IMR-90 (cell line): ENCODE data around the gene NAV2. TPM values are rescaled to one million over a fixed set of nuclear protein-coding genes. Genes with fewer than 3 reads are reported as not detected.

Source experiments
- ATAC-seq: fragments of 200-7000 bp; cut with Tn5 transposase; 2 replicates; pipeline ENCODE4 v1.9.1; 2020; ENCODE audit warnings: low read depth, mild to moderate bottlenecking, moderate library complexity
- BruUV-seq: library from RNA; stranded (reverse); fragments of 400-500 nt; replicated peaks from 2 replicates; lab custom pipeline; 2021; lab: Mats Ljungman, UMichigan
- CTCF ChIA-PET: fragments of 300-600 bp; formaldehyde crosslinking; extraction: SDS; loops from one replicate; lab custom pipeline; 2021; ENCODE audit warnings: antibody characterized with exemption; lab: Yijun Ruan, JAX
- POLR2A ChIA-PET: fragments of 300-600 bp; sonication (Branson Sonifier 250); formaldehyde crosslinking; loops from one replicate; lab custom pipeline; 2022; ENCODE audit warnings: antibody characterized with exemption; ENCODE audit not compliant: unreplicated experiment; lab: Charles Lee
- DNase-seq: peaks from one replicate; pipeline ENCODE4 v3.0.0; 2013
- H2AFZ ChIP-seq: replicated peaks from 2 replicates; pipeline ENCODE3; 2013; ENCODE audit warnings: low read length, mild to moderate bottlenecking; ENCODE audit not compliant: poor library complexity
- H2AK5ac ChIP-seq: 2 replicates; pipeline ENCODE4 v1.6.1; 2013; ENCODE audit warnings: low read depth, low read length, inconsistent platforms
- H2AK9ac ChIP-seq: replicated peaks from 2 replicates; pipeline ENCODE3; 2013; ENCODE audit warnings: mild to moderate bottlenecking, low read depth, low read length, moderate library complexity; ENCODE audit not compliant: poor library complexity
- H2BK120ac ChIP-seq: 2 replicates; pipeline ENCODE4 v1.6.1; 2013; ENCODE audit warnings: low read depth, low read length, inconsistent platforms
- H2BK15ac ChIP-seq: 3 replicates; pipeline ENCODE4 v1.6.1; 2013; ENCODE audit warnings: low read depth, low read length, inconsistent platforms
- H2BK20ac ChIP-seq: 2 replicates; pipeline ENCODE4 v1.6.1; 2013; ENCODE audit warnings: low read depth, mild to moderate bottlenecking, inconsistent platforms, low read length, moderate library complexity
- H2BK5ac ChIP-seq: 2 replicates; pipeline ENCODE4 v1.6.1; 2013; ENCODE audit warnings: mild to moderate bottlenecking, low read depth, low read length, inconsistent platforms; ENCODE audit not compliant: poor library complexity, severe bottlenecking
- H3K14ac ChIP-seq: replicated peaks from 2 replicates; pipeline ENCODE4 v1.6.1; 2013; ENCODE audit warnings: low read depth, low read length, inconsistent platforms
- H3K18ac ChIP-seq: 2 replicates; pipeline ENCODE4 v1.6.1; 2013; ENCODE audit warnings: low read depth, low read length, control low read depth
- H3K23ac ChIP-seq: 2 replicates; pipeline ENCODE4 v1.6.1; 2013; ENCODE audit warnings: low read depth, low read length, inconsistent platforms
- H3K27ac ChIP-seq: 2 replicates; pipeline ENCODE4 v1.5.1; 2013; ENCODE audit warnings: mild to moderate bottlenecking, control low read depth, low read length; ENCODE audit not compliant: insufficient read depth
- H3K27me3 ChIP-seq: 2 replicates; pipeline ENCODE4 v1.6.1; 2013; ENCODE audit warnings: low read length; ENCODE audit not compliant: control insufficient read depth, insufficient read depth
- H3K36me3 ChIP-seq: 2 replicates; pipeline ENCODE4 v1.6.1; 2013; ENCODE audit warnings: low read length, mixed read lengths; ENCODE audit not compliant: control insufficient read depth, insufficient read depth
- H3K4ac ChIP-seq: 2 replicates; pipeline ENCODE4 v1.6.1; 2013; ENCODE audit warnings: low read depth, low read length, inconsistent platforms
- H3K4me1 ChIP-seq: 2 replicates; pipeline ENCODE4 v1.6.1; 2013; ENCODE audit warnings: low read length, mixed read lengths; ENCODE audit not compliant: control insufficient read depth, insufficient read depth
- H3K4me2 ChIP-seq: 2 replicates; pipeline ENCODE4 v1.6.1; 2013; ENCODE audit warnings: low read depth, mild to moderate bottlenecking, control low read depth, low read length, moderate library complexity
- H3K4me3 ChIP-seq: 2 replicates; pipeline ENCODE4 v1.5.1; 2013; ENCODE audit warnings: low read depth, mild to moderate bottlenecking, control low read depth, low read length, moderate library complexity; ENCODE audit not compliant: insufficient read depth
- H3K56ac ChIP-seq: 2 replicates; pipeline ENCODE4 v1.6.1; 2013; ENCODE audit warnings: low read length, inconsistent platforms; ENCODE audit not compliant: insufficient read depth; ENCODE audit errors: extremely low read depth
- H3K79me1 ChIP-seq, 2 experiments: 2 replicates each; pipeline ENCODE4 v1.6.1; 2013; ENCODE audit warnings: low read length in 2 of 2, inconsistent platforms in 1 of 2, low read depth in 1 of 2
- H3K9ac ChIP-seq: 2 replicates; pipeline ENCODE4 v1.6.1; 2013; ENCODE audit warnings: low read depth, low read length, control low read depth
- H3K9me1 ChIP-seq: 2 replicates; pipeline ENCODE4 v1.6.1; 2013; ENCODE audit warnings: low read length, inconsistent platforms; ENCODE audit not compliant: insufficient read depth
- H3K9me3 ChIP-seq: 2 replicates; pipeline ENCODE4 v1.6.1; 2013; ENCODE audit warnings: low read length; ENCODE audit not compliant: control insufficient read depth, insufficient read depth
- H4K20me1 ChIP-seq: 2 replicates; pipeline ENCODE4 v1.6.1; 2013; ENCODE audit warnings: low read length, inconsistent platforms; ENCODE audit not compliant: insufficient read depth
- H4K5ac ChIP-seq: 2 replicates; pipeline ENCODE4 v1.6.1; 2013; ENCODE audit warnings: mild to moderate bottlenecking, low read depth, low read length, control low read depth
- H4K8ac ChIP-seq, 2 experiments: 2 replicates each; pipeline ENCODE4 v1.6.1; 2013; ENCODE audit warnings: low read depth in 2 of 2, low read length in 2 of 2, control low read depth in 1 of 2, inconsistent platforms in 1 of 2
- H4K91ac ChIP-seq: 2 replicates; pipeline ENCODE4 v1.6.1; 2013; ENCODE audit warnings: low read depth, low read length, inconsistent platforms; ENCODE audit not compliant: insufficient read depth
- BHLHE40 ChIP-seq: fragments of 150-350 bp; IDR thresholded peaks from 2 replicates; pipeline ENCODE4 v1.6.1; 2016; ENCODE audit warnings: mild to moderate bottlenecking, low read depth, low read length
- CEBPB ChIP-seq: IDR thresholded peaks from 2 replicates; pipeline ENCODE4 v1.6.1; 2012; ENCODE audit warnings: low read depth, low read length, improper control_type of control experiment
- FOS ChIP-seq: fragments of 150-350 bp; IDR thresholded peaks from 2 replicates; pipeline ENCODE4 v1.6.1; 2016; ENCODE audit warnings: low read depth, low read length
- RFX5 ChIP-seq: IDR thresholded peaks from 2 replicates; pipeline ENCODE4 v1.8.0; 2012; ENCODE audit warnings: low read depth, mild to moderate bottlenecking, low read length, moderate library complexity
- WGBS, 2 experiments: methylation state at CpG; one replicate each; pipeline versions ENCODE4 v1.1.5 to v1.1.7; 2013; ENCODE audit warnings: missing lambda C conversion rate in 2 of 2; ENCODE audit not compliant: insufficient read length in 1 of 2; ENCODE audit errors: extremely low coverage in 2 of 2; 5-methylcytosine and 5-hydroxymethylcytosine counted together
- dilution Hi-C: fragments of 300-500 bp; cut with HindIII; formaldehyde crosslinking; loops from one replicate; pipeline ENCODE4 v1.14.3; 2018; ENCODE audit warnings: low sequenced_read_pairs; ENCODE audit not compliant: unreplicated experiment
- in situ Hi-C: fragments of 300-500 bp; cut with MboI; formaldehyde crosslinking; loops from 3 replicates; pipeline ENCODE4 v1.14.3; 2019; ENCODE audit warnings: low sequenced_read_pairs, inconsistent platforms, mixed read lengths
- intact Hi-C: fragments of 100-400 bp; cut with micrococcal nuclease; formaldehyde crosslinking; loops from 2 replicates; pipeline ENCODE4 v1.10.0; 2022
- polyA plus RNA-seq, 3 experiments: library from polyadenylated mRNA; depleted of rRNA; stranded (reverse); fragments of >200 nt; gene quantifications; 2 replicates each; pipeline ENCODE4 v1.2.3, GENCODE V29; 2012; ENCODE audit warnings: low replicate concordance in 1 of 3
- total RNA-seq: library from RNA; depleted of rRNA; stranded (reverse); fragments of >200 nt; gene quantifications from 2 replicates; pipeline ENCODE4 v1.2.3, GENCODE V29; 2012

Gene NAV2
- total and polyA plus RNA-seq, 2 of the 4 experiments (the other 2 are of a cell fraction) = 4.5 to 12.6 TPM

DNA sequence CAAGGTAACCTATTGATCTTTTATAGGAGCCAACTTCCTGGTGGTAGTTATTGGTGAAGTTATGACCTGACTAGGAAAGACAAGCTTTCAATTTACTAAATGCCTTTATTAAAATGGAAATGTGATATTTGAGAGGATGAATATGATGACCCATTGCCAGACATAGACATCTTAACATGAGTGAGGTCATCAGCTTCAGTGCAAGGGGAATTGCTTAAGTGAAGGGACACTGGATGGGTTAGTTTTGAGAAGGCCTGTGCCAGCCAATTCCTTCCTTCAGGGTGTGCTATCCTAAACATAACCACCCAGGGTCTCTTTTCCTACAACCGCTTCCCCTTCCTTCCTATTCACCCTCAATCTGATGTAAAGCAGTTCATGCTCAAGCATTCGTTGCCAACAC lies 21.5 kb downstream of the NAV2 start:
- Histone ChIP-seq H4K20me1 (peaks cover 22% of the 10 kb centered on the region; the same call in 1 of the 2 replicates), H3K4me3 (no peak overlapping the region), H3K4me1 (no peaks in the 10 kb centered on the region), H2AK9ac (no peak overlapping the region), H3K4me2 (no peak overlapping the region), H3K36me3 (no peaks in the 10 kb centered on the region), H2BK15ac (no peak overlapping the region), H2BK20ac (no peak overlapping the region), H4K5ac (no peak overlapping the region), H3K9me3 (no peaks in the 10 kb centered on the region), H2BK120ac (no peak overlapping the region), H3K4ac (no peak overlapping the region), H4K91ac (no peak overlapping the region), H2AFZ (no peak overlapping the region), H4K8ac (no peak overlapping the region), H3K23ac (no peak overlapping the region), H3K9me1 (peaks cover 4% of the 10 kb centered on the region; the same call in 1 of the 2 replicates), H2AK5ac (no peak overlapping the region), H3K14ac (no peak overlapping the region), H3K56ac (no peak overlapping the region), H3K27me3 (no peaks in the 10 kb centered on the region), H3K9ac (no peak overlapping the region), H3K79me1 (peaks cover 76 to 78% of the 10 kb centered on the region in 2 experiments), H3K27ac (no peak overlapping the region), H3K18ac (no peak overlapping the region), H2BK5ac (no peak overlapping the region)
- no CpG with 5 or more reads among the region's 2 CpGs for WGBS, 2 experiments
- ChIA-PET CTCF (interaction anchor here (1.1 kb wide), 1 partner anchor 168 kb away, joined by 4 read pairs; no protein-coding TSS in a partner anchor), POLR2A (no interaction called here)
- ATAC-seq (no peak), DNase-seq (peak; percentile 31)
- dilution Hi-C loops (no loop called here), in situ Hi-C loops (loop anchor here (10.0 kb wide), 1 partner anchor 391 kb away; no protein-coding TSS in a partner anchor), intact Hi-C loops (no loop called here)
- peak; percentile 43; the same call in 1 of the 2 replicates for TF ChIP-seq CEBPB
- no peak for TF ChIP-seq BHLHE40
- no peak for TF ChIP-seq RFX5
- no peak for TF ChIP-seq FOS
- BruUV-seq = no TSS peak
